Measurements from ENCODE around the gene ATOSA.

DNA sequence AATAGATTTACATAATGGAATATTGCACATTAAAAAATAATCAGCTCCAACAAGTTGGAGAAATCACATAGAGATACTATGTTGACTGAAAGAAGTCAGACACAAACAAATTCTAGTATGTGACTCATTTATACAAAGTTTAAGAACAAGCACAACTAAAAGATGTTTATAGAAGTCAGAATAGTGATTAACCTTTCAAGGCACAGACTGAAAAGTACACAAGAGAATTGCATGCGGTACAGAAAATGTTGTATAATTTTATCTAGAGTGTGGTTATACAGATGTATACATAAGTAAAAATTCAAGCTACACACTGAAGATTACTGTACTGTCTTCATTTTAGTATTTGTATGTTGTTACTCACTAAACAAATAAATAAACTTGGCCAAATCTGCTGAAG lies 19.3 kb upstream of the ATOSA start:
- TF ChIP-seq, protein P1, sequence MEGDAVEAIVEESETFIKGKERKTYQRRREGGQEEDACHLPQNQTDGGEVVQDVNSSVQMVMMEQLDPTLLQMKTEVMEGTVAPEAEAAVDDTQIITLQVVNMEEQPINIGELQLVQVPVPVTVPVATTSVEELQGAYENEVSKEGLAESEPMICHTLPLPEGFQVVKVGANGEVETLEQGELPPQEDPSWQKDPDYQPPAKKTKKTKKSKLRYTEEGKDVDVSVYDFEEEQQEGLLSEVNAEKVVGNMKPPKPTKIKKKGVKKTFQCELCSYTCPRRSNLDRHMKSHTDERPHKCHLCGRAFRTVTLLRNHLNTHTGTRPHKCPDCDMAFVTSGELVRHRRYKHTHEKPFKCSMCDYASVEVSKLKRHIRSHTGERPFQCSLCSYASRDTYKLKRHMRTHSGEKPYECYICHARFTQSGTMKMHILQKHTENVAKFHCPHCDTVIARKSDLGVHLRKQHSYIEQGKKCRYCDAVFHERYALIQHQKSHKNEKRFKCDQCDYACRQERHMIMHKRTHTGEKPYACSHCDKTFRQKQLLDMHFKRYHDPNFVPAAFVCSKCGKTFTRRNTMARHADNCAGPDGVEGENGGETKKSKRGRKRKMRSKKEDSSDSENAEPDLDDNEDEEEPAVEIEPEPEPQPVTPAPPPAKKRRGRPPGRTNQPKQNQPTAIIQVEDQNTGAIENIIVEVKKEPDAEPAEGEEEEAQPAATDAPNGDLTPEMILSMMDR (conservative IDR thresholded peaks at IDR 0.05; ENCODE audit: low read length): no peak
- TF ChIP-seq EZH2phosphoT487 (IDR thresholded peaks at IDR 0.05; ENCODE audit: borderline replicate concordance, low read depth, low read length): no peak

All from OCI-LY7 (cell line).